GM13976 (cell line): ENCODE data around the gene WWC2.

Source experiments
- DNase-seq: peaks from one replicate; pipeline ENCODE4 v3.0.0; 2012; ENCODE audit warnings: low spot score
- in situ Hi-C: fragments of 300-500 bp; cut with MboI; formaldehyde crosslinking; loops from one replicate; pipeline ENCODE4 v1.12.0; 2022; ENCODE audit warnings: low sequenced_read_pairs, mixed read lengths, inconsistent platforms; ENCODE audit not compliant: unreplicated experiment
- TF ChIP-seq, protein P1 (sequence below): IDR thresholded peaks from 2 replicates; pipeline ENCODE4 v1.5.1; 2012; ENCODE audit warnings: borderline replicate concordance, mild to moderate bottlenecking; ENCODE audit not compliant: insufficient read depth; ENCODE audit errors: extremely low read depth, missing control alignments, control extremely low read depth

Gene WWC2

GRCh38 chr4:183360161-183360919, 261.3 kb downstream of the WWC2 start:
- TF ChIP-seq, protein P1, sequence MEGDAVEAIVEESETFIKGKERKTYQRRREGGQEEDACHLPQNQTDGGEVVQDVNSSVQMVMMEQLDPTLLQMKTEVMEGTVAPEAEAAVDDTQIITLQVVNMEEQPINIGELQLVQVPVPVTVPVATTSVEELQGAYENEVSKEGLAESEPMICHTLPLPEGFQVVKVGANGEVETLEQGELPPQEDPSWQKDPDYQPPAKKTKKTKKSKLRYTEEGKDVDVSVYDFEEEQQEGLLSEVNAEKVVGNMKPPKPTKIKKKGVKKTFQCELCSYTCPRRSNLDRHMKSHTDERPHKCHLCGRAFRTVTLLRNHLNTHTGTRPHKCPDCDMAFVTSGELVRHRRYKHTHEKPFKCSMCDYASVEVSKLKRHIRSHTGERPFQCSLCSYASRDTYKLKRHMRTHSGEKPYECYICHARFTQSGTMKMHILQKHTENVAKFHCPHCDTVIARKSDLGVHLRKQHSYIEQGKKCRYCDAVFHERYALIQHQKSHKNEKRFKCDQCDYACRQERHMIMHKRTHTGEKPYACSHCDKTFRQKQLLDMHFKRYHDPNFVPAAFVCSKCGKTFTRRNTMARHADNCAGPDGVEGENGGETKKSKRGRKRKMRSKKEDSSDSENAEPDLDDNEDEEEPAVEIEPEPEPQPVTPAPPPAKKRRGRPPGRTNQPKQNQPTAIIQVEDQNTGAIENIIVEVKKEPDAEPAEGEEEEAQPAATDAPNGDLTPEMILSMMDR, result no peak
- DNase-seq, result no peak
- in situ Hi-C loops, result no loop called here

GRCh38 chr4:183362036-183362435, 263.0 kb downstream of the WWC2 start:
- TF ChIP-seq, protein P1, result no peak
- in situ Hi-C loops, result no loop called here
- no peak for DNase-seq

GRCh38 chr4:183362916-183363542, 264.0 kb downstream of the WWC2 start:
- DNase-seq, result no peak
- in situ Hi-C loops, result no loop called here
- TF ChIP-seq, protein P1, result no peak

DNA sequence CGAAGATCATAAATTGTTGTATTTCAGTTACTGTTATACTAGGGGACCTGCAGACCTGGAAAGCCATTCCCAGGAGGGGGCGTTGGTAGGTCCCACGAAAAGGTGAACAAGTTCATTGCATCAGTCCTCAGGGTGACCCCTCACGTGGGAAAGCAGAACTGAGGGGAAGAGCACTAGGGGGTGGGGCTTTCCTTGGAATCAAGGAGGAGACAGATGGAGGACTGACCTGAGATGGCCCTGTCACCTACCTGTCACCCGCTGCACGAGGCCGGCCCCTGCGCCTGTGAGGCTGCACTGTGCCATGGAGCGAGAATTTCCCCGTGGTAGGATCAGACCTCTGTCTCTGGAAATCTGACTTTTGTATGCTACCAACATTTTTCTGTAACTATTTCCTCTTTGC, 265.0 kb downstream of the WWC2 start:
- in situ Hi-C loops, result no loop called here
- no peak for DNase-seq

DNA sequence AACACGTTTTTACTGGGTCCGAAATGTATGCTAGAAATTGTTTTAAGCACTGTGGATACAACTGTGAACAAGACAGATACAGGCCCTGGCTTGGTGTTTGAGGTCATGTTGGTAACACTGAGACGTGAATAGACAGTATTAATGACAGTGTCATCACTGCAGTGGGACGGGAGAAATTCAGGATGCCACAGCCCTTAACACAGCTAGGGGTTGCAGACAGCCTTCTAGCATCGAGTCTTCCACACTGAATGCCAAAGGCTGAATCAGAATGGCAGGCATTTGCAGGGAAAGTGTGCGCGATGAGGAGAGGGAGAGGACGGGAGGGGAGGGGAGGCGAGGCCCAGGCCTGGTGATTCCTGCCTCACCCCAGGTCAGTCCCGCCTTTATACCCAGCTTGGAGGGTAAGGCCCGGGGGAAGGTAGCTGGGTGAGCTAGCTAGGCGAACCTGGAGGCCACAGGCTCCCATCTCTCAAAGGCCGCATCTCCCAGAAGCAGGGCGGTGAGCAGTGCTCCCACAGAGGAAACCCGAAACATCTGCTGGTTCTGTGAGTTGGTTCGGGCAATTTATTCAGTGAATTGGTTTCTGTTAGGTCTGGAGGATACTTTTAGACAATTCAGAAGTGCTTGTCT, 267.3 kb downstream of the WWC2 start:
- in situ Hi-C loops, result no loop called here
- TF ChIP-seq, protein P1, result no peak
- DNase-seq, result no peak

More for the DNA sequence above, 265.0 kb downstream of the WWC2 start:
- TF ChIP-seq, protein P1, result no peak

GRCh38 chr4:183369073-183369472, 270.0 kb downstream of the WWC2 start:
- TF ChIP-seq, protein P1, result no peak
- in situ Hi-C loops, result no loop called here
- DNase-seq, result no peak
